ENCODE results near the gene ACKR4.

ACKR4 gene

DNA sequence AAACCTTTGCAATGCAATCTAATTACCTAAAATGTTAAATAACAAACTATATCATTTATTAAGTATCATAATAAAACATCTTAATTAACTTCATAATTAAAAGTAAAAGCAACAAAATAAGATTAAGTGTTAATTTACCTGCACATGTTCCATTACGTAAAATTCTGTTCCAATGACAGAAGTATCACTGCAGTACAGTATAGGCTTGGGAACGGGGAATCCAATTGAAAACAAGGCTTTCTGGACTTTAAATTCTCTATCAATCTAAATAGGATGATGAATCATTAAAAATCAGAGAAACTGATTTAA is 45.4 kb downstream of the ACKR4 start:
- DNase-seq: no peak

DNA sequence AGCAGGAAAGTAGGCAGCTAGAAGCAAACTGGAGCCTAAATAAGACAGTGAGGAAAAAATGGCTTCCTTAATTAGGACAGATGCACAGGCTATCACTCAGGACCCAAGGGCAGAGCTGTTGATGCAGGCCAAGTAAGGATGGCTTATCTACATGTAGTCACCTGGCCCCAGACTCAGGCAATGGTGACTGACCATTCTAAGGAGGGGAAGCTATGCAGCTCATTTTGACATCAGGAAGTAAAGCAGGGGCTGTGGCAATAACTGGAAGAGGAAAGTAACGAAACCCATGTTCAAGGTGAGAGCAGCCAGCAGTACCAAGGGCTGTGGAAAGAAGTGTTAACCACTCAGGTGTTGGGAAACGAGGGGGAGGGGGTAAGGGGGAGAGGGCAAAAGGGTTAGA is 46.3 kb downstream of the ACKR4 start:
- DNase-seq: no peak

GRCh38 chr3:132645058-132645457 is 48.0 kb downstream of the ACKR4 start:
- no peak for DNase-seq

- DNase-seq: no peak
Observed at GRCh38 chr3:132650153-132650552, 53.1 kb downstream of the ACKR4 start.
